Epidermal melanocyte (primary cell): ENCODE measurements around the gene XRCC2.
"Not testable (repeated sequence)": the region's sequence is repeated elsewhere in the genome, so short reads cannot be mapped to it uniquely, and the experiment has no call there.

ENCODE experiments used
- DNase-seq: peaks from one replicate; pipeline ENCODE4 v3.0.0; 2011; ENCODE audit warnings: low spot score; ENCODE audit not compliant: insufficient read length

Gene XRCC2

GRCh38 chr7:152664636-152665035 lies 11.3 kb downstream of the XRCC2 start:
- no peak for DNase-seq

GRCh38 chr7:152663931-152664330 lies 12.0 kb downstream of the XRCC2 start:
- no peak for DNase-seq

- DNase-seq: no peak
These were observed 12.7 kb downstream of the XRCC2 start for GRCh38 chr7:152663148-152663740.

GRCh38 chr7:152661479-152661878 lies 14.5 kb downstream of the XRCC2 start:
- no peak for DNase-seq

- no peak for DNase-seq
These were observed 15.9 kb downstream of the XRCC2 start for GRCh38 chr7:152660021-152660420.

GRCh38 chr7:152654971-152655370 lies 21.0 kb downstream of the XRCC2 start:
- DNase-seq: no peak

GRCh38 chr7:152649220-152649619 lies 26.7 kb downstream of the XRCC2 start:
- DNase-seq: no peak

GRCh38 chr7:152647009-152647408 lies 28.9 kb downstream of the XRCC2 start:
- DNase-seq: no peak

GRCh38 chr7:152646579-152646978 lies 29.4 kb downstream of the XRCC2 start:
- not testable (repeated sequence) for DNase-seq

GRCh38 chr7:152643979-152644559 lies 31.9 kb downstream of the XRCC2 start:
- no peak for DNase-seq

GRCh38 chr7:152641384-152641783 lies 34.6 kb downstream of the XRCC2 start:
- DNase-seq: no peak

- no peak for DNase-seq
These were observed 35.1 kb downstream of the XRCC2 start for GRCh38 chr7:152640829-152641228.

- no peak for DNase-seq
These were observed 37.9 kb downstream of the XRCC2 start for GRCh38 chr7:152637920-152638580.

GRCh38 chr7:152637161-152637560 lies 38.8 kb downstream of the XRCC2 start:
- DNase-seq: no peak

- no peak for DNase-seq
These were observed 39.5 kb downstream of the XRCC2 start for GRCh38 chr7:152636441-152636840.

- DNase-seq: no peak
These were observed 42.4 kb downstream of the XRCC2 start for GRCh38 chr7:152633504-152633903.

- DNase-seq: no peak
These were observed 42.9 kb downstream of the XRCC2 start for GRCh38 chr7:152633072-152633471.

GRCh38 chr7:152628772-152629171 lies 47.2 kb downstream of the XRCC2 start:
- DNase-seq: not testable (repeated sequence)

- DNase-seq: no peak
These were observed 51.7 kb downstream of the XRCC2 start for GRCh38 chr7:152624228-152624627.

GRCh38 chr7:152621426-152621825 lies 54.5 kb downstream of the XRCC2 start:
- no peak for DNase-seq

GRCh38 chr7:152619027-152619739 lies 56.8 kb downstream of the XRCC2 start:
- no peak for DNase-seq

GRCh38 chr7:152618427-152618826 lies 57.5 kb downstream of the XRCC2 start:
- DNase-seq: no peak
